CD4-positive, CD25-positive, alpha-beta regulatory T cell (primary cell): ENCODE measurements around the gene ZNF280A. TPM values are rescaled to one million over a fixed set of nuclear protein-coding genes. Genes with fewer than 3 reads are reported as not detected.

ENCODE experiments used
- ATAC-seq, 2 donors: fragments of 150-1000 bp; cut with Tn5 transposase; one replicate each; pipeline ENCODE4 v1.10.0; 2021; ENCODE audit warnings: low read depth in 2 of 2, moderate number of reproducible peaks in 2 of 2, moderate library complexity in 1 of 2
- DNase-seq, 3 donors: peaks; one replicate each; pipeline versions ENCODE4 v3.0.0 to v3.0.0-alpha.2; 2012 to 2022; ENCODE audit warnings: mixed read lengths in 1 of 3
- H3K27ac ChIP-seq: one replicate; pipeline ENCODE4 v1.7.0; 2013; ENCODE audit warnings: mild to moderate bottlenecking, low read length; ENCODE audit not compliant: insufficient read depth, poor library complexity, severe bottlenecking
- H3K27me3 ChIP-seq: one replicate; pipeline ENCODE4 v1.7.0; 2013; ENCODE audit warnings: low read length; ENCODE audit not compliant: control insufficient read depth, insufficient read depth
- H3K36me3 ChIP-seq: one replicate; pipeline ENCODE4 v1.7.0; 2013; ENCODE audit warnings: mild to moderate bottlenecking, low read length, moderate library complexity; ENCODE audit not compliant: control insufficient read depth, insufficient read depth
- H3K4me1 ChIP-seq: 2 replicates; pipeline ENCODE4 v1.7.0; 2013; ENCODE audit warnings: mild to moderate bottlenecking, low read length; ENCODE audit not compliant: insufficient read depth, control insufficient read depth, poor library complexity, severe bottlenecking
- H3K4me3 ChIP-seq: one replicate; pipeline ENCODE4 v1.7.0; 2013; ENCODE audit warnings: low read depth, mild to moderate bottlenecking, low read length, moderate library complexity
- H3K9me3 ChIP-seq, 2 experiments: 1 replicate in 1 of 2; 2 replicates in 1 of 2; pipeline ENCODE4 v1.7.0; 2013; ENCODE audit warnings: low read length in 2 of 2, mild to moderate bottlenecking in 1 of 2, moderate library complexity in 1 of 2; ENCODE audit not compliant: control insufficient read depth in 2 of 2
- H3K27ac Mint-ChIP-seq, 3 donors: one replicate each; pipeline ENCODE4 v1.8.0; 2020 to 2022; ENCODE audit warnings: mild to moderate bottlenecking in 3 of 3, mixed read lengths in 3 of 3, moderate library complexity in 2 of 3
- H3K27me3 Mint-ChIP-seq: one replicate; pipeline ENCODE4 v1.8.0; 2022; ENCODE audit warnings: mild to moderate bottlenecking, mixed read lengths
- H3K36me3 Mint-ChIP-seq: one replicate; pipeline ENCODE4 v1.8.0; 2020; ENCODE audit warnings: mixed read lengths
- H3K4me1 Mint-ChIP-seq, 4 donors: one replicate each; pipeline ENCODE4 v1.8.0; 2020 to 2022; ENCODE audit warnings: mixed read lengths in 4 of 4, mild to moderate bottlenecking in 1 of 4
- H3K4me3 Mint-ChIP-seq, 4 donors: one replicate each; pipeline ENCODE4 v1.8.0; 2020 to 2022; ENCODE audit warnings: mild to moderate bottlenecking in 4 of 4, mixed read lengths in 4 of 4, moderate library complexity in 3 of 4
- H3K9me3 Mint-ChIP-seq, 7 donors: one replicate each; pipeline ENCODE4 v1.8.0; 2020 to 2022; ENCODE audit warnings: mixed read lengths in 7 of 7, mild to moderate bottlenecking in 3 of 7, moderate library complexity in 2 of 7
- polyA plus RNA-seq, 4 donors: library from polyadenylated mRNA; unstranded; fragments of 300-500 nt; fragmentation: Illumina TruSeq; gene quantifications; one replicate each; pipeline ENCODE4 v1.2.3, GENCODE V29; 2021
- total RNA-seq: library from RNA; stranded (reverse); gene quantifications from one replicate; pipeline ENCODE4 v1.2.3, GENCODE V29; 2022

ZNF280A gene
- total and polyA plus RNA-seq, 5 donors from 2014 or later = not detected

GRCh38 chr22:22463855-22464540 lies 56.1 kb downstream of the ZNF280A start:
- Histone ChIP-seq H3K4me1 (no peaks in the 10 kb centered on the region), H3K9me3 (peaks cover 13 to 23% of the 10 kb centered on the region in 2 experiments), H3K36me3 (no peaks in the 10 kb centered on the region), H3K27ac (no peak overlapping the region), H3K27me3 (peaks cover 7% of the 10 kb centered on the region), H3K4me3 (no peak overlapping the region)
- Mint-ChIP-seq H3K4me1 (no peaks in the 10 kb centered on the region), H3K36me3 (no peaks in the 10 kb centered on the region), H3K27me3 (peaks cover 37% of the 10 kb centered on the region), H3K27ac (no peak overlapping the region), H3K9me3 (peaks cover 0 to 28% (median 1%) of the 10 kb centered on the region in 7 donors), H3K4me3 (no peak overlapping the region)
- DNase-seq (peak; percentile 20 to 61 (median 40)), ATAC-seq (no peak)

Other genes starting within 250 kb of the ZNF280A start
- gene ZNF280B, start 11.5 kb downstream of the ZNF280A start, total RNA-seq = 1.0 TPM
- gene ZNF280B, start 11.5 kb downstream of the ZNF280A start, polyA plus RNA-seq = 1 to 10 TPM in 1 of 4 donors, under 1 TPM in 3; 0.70 to 1.9 (median 0.84) TPM
- gene PRAME, start 39.0 kb upstream of the ZNF280A start, total RNA-seq = not detected
- gene PRAME, start 39.0 kb upstream of the ZNF280A start, polyA plus RNA-seq = not detected
- gene GGTLC2, start 124.3 kb upstream of the ZNF280A start, total RNA-seq = not detected
- under 1 TPM in 1 of 4 donors, not detected in 3; 0.24 TPM for gene GGTLC2, start 124.3 kb upstream of the ZNF280A start, polyA plus RNA-seq